ENCODE data around the gene LCMT2.

DNA sequence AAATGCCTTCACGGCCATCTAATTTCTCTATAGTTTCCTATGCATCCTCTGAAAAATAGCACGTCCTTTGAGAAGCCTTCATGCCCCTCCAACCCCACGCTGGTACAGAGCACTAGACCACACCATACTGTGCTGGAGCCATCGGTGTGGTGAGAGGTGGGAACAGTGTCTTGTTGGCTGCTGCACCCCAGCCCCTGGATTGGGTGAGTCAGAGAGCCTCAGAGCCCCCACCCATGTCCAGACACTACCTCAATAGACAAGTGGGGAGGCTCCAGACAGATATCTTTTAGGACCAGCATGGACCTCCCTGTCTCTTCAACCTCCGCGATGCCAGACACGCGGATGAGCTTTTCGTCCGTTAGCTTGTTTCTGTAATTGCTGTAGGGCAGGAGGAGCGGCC lies 51.5 kb downstream of the LCMT2 start:
- TF ChIP-seq, protein P1, sequence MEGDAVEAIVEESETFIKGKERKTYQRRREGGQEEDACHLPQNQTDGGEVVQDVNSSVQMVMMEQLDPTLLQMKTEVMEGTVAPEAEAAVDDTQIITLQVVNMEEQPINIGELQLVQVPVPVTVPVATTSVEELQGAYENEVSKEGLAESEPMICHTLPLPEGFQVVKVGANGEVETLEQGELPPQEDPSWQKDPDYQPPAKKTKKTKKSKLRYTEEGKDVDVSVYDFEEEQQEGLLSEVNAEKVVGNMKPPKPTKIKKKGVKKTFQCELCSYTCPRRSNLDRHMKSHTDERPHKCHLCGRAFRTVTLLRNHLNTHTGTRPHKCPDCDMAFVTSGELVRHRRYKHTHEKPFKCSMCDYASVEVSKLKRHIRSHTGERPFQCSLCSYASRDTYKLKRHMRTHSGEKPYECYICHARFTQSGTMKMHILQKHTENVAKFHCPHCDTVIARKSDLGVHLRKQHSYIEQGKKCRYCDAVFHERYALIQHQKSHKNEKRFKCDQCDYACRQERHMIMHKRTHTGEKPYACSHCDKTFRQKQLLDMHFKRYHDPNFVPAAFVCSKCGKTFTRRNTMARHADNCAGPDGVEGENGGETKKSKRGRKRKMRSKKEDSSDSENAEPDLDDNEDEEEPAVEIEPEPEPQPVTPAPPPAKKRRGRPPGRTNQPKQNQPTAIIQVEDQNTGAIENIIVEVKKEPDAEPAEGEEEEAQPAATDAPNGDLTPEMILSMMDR (IDR thresholded peaks at IDR 0.05) = no peak
- TF ChIP-seq EP300 (IDR thresholded peaks at IDR 0.05) (no peak), POLR2A (IDR thresholded peaks at IDR 0.05) (no peak)

Data from tibial nerve (tissue), 4 donors.